Activated CD8-positive, alpha-beta memory T cell treated with anti-CD3 and anti-CD28 coated beads, Interleukin-2, amount 50 U/mL, for 24 hours (primary cell): ENCODE data around the gene SPOPL.
"Not testable (repeated sequence)": the region's sequence is repeated elsewhere in the genome, so short reads cannot be mapped to it uniquely, and the experiment has no call there.

Experiments used
- DNase-seq: peaks from one replicate; pipeline ENCODE4 v3.0.0-alpha.2; 2020; ENCODE audit errors: extremely low read depth

SPOPL gene

DNA sequence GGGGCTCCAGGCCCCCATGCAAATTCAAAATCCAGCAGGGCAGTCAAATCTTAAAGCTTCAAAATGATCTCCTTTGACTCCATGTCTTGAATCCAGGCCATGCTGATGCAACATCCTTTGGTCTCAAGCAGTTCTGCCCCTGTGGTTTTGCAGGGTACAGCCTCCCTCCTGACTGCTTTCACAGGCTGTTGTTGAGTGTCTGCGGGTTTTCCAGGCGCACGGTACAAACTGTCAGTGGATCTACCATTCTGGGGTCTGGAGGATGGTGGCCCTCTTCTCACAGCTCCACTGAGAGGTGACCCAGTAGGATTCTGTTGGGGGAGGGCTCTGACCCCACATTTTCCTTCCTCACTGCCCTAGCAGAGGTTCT lies 22.1 kb downstream of the SPOPL start:
- DNase-seq = not testable (repeated sequence)

DNA sequence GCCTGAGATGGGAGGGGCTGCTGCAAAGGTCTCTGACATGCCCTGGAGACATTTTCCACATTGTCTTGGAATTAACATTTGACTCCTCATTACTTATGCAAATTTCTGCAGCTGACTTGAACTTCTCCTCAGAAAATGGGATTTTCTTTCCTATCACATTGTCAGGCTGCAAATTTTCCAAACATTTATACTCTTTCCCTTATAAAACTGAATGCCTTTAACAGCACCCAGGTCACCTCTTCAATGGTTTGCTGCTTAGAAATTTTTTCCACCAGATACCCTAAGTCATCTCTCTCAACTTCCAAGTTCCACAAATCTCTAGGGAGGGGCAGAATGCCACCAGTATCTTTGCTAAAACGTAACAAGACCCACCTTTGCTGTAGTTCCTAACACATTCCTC lies 22.8 kb downstream of the SPOPL start:
- not testable (repeated sequence) for DNase-seq

DNA sequence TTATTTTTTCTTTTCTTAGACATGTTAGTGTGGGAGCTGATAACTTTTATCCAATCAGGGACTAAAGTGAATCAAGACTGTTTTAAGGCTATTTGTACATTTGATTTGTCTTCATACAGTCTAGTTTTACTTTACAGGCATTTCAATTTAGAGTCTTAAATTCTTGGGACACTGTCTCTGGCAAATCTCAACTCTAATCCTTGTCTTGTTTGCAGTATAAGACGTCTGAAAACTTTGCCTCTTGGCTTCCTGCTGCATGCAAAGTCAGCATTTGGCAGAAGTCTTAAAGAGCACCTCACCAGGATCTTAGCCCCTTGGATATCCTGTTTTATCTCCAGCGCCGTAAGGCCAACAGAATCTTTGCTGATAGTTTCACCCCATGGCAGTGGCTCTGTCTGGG lies 30.3 kb downstream of the SPOPL start:
- DNase-seq = no peak

DNA sequence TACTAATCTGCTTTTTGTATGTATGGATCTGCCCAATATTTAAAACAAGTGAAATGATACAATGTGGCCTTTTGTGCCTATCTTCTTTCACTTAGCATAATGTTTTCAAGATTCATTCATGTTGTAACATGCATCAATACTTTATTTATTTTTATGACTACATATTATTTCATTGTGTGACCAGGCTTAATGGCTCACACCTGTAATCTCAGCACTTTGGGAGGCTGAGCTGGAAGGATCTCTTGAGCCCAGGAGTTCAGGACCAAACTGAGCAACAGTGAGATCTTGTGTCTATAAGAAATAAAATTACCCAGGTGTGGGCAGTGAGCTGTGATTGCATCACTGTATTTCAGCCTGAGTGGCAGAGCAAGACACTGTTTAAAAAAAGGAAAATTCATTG lies 33.2 kb downstream of the SPOPL start:
- no peak for DNase-seq

DNA sequence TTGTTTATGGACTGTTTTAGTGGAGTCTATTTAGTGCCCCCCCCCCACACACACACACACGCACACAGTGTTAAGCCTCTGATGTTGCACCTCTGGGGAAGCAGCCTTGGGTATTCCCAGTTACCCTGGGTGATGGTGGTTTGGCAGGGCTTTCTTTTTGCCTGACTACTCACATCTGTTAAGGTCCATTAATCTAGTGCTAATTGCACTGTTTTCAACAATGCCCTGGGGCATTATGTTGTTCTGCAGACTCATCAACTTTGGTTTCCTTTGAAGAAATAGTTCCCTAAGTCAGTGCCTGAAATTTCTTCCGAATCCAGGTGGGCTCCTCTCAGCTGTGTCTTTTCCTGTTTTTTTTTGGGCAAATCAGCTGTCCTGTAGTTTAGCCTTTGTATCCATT lies 34.7 kb downstream of the SPOPL start:
- DNase-seq = no peak

DNA sequence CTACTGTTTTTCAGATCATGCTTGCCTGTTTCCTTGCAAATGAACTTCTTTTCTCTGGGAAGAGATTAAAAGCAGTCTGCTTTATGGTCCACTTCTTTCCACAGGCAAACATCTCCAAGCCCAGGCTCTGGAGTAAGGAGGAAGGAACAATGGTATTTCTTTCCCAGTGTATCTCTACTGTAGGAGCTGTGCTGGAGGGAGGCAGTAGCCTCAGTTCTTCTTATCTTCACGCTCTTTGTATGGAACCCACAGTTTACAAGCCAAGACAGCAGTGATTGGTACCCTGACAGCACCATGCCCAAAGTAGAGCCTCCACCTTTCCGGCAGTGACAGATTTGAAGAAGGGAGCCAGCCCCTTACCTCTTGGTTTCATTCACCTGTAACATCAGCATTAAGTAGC lies 35.2 kb downstream of the SPOPL start:
- no peak for DNase-seq

DNA sequence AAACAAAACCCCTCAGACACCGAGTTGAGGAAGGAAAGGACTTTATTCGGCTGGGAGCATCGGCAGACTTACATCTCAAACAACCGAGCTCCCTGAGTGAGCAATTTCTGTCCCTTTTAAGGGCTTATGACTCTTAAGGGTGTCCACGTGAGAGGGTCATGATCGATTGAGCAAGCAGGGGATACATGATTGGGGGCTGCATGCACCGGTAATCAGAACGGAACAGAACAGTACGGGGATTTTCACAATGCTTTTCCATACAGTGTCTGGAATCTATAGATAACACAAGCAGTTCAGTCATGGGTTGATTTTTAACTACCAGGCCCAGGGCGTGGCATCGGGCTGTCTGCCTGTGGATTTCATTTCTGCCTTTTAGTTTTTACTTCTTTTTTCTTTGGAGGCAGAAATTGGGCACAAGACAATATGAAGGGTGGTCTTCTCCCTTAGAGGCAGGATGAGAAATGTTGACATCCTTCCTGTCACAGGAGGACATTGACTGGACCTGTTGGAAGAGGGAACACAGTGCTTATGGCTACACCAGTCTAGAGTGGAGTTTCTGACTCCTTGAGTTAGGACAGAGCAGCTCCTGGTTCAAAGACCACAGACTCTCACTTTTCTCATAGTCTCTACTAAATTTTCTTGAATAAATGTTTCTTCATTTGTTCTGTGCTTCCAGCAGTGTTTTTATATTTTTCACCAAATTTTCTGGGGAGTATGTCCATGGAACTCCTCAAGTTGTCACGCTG lies 35.8 kb downstream of the SPOPL start:
- DNase-seq = no peak

DNA sequence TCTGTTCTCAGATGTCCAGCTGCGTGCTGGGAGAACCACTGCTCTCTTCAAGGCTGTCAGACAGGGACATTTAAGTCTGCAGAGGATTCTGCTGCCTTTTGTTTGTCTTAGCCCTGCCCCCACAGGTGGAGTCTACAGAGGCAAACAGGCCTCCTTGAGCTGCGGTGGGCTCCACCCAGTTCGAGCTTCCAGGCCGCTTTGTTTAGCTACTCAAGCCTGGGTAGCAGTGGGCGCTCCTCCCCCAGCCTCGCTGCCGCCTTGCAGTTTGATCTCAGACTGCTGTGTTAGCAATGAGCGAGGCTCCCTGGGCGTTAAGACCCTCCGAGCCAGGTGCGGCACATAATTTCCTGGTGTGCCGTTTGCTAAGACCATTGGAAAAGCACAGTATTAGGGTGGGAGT lies 42.6 kb downstream of the SPOPL start:
- DNase-seq = not testable (repeated sequence)

DNA sequence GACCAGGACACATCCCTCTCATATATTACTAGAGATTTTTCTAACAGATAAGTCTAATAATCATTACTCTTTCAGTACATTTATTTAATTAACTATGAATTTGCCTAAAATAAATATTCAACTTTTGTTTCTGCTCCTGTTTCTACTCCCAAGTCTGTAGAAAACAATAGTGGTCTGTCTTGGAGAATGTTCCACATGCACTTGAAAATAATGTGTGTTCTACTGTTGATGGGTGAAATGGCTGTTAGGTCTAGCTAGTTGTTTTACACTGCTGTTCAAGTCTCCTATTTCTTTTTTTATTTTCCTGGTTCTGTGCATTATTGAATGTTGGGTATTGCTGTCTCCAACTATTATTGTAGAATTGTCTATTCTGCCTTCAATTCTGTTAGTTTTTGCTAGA lies 47.2 kb downstream of the SPOPL start:
- no peak for DNase-seq

DNA sequence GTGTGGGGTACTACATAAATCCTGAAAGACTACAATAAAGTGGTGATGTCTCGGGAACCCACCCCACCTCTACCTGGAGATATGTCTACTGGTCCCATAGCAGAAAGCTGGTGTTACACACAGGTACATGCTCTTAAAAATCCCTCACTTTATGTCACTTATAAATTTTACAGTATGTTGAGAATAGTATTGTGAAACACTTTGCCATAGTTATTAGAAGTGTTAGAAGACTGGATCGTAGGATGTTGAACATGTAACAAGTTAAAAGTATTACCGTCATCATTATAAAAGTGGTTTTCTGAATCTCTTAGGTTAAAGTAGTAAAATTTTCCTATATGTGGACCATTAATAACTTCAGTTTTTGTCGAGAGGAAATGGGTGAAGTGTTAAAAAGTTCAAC lies 48.6 kb downstream of the SPOPL start:
- DNase-seq = no peak

DNA sequence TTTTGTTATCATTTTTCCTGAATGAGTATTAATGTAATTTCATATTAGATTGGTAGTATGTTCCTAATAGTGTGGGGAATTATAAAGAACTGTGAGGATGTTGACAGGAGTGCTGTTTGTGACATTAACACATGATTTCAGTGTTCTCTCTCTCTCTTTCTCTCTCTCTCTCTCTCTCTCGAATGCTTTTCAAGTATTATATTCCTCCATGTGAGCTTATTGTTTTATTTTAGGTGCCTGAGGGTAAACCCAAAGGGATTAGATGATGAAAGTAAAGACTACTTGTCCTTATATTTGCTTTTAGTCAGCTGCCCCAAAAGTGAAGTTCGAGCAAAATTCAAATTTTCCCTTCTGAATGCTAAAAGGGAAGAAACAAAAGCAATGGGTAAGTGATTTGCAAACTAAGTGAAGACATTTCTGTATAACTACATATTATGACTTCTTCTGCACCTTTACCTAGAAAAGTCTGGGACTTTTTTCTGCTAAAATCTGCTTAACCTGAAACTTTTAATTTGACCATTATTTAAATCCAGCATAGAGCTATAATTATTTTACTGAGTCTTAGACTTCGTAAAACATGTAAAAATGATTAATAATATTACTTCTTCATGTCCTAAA lies 49.2 kb downstream of the SPOPL start:
- DNase-seq = no peak

DNA sequence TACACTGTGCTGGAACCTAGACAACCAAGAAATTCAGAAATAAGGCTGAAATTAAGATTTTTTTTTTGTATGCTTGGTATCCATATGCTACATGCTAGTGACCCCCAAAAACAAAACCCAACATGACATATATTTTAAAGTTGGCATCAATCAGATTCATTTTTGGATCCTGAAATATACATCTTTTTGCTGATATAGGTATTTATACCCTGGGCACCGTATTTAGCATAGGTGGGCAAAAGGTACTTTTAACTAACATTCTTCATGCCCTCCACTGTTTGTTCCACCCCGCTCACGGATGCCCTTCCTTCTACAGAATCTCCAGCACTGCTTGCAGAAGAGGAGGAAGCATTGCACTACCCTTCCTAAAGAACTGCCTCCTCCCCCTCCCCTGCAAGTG lies 52.6 kb downstream of the SPOPL start:
- no peak for DNase-seq

DNA sequence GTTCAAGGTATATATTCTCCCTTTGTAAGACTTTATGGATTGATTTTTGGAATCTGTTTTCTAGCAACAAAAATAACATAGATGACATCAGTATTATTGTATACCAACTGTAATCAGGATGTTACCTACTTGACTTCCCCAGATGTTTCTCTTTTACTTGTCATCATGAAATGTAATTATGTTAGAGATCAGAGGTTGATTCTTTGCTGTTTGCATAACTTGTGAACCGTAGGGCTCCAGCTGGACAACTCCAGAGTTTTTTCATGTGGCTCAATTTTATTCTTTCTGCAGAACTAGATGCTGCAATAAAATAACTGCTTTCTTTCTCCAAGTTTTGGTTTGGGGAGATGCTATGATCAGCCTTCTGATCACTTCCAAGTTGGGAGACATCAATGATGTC lies 58.1 kb downstream of the SPOPL start:
- no peak for DNase-seq

DNA sequence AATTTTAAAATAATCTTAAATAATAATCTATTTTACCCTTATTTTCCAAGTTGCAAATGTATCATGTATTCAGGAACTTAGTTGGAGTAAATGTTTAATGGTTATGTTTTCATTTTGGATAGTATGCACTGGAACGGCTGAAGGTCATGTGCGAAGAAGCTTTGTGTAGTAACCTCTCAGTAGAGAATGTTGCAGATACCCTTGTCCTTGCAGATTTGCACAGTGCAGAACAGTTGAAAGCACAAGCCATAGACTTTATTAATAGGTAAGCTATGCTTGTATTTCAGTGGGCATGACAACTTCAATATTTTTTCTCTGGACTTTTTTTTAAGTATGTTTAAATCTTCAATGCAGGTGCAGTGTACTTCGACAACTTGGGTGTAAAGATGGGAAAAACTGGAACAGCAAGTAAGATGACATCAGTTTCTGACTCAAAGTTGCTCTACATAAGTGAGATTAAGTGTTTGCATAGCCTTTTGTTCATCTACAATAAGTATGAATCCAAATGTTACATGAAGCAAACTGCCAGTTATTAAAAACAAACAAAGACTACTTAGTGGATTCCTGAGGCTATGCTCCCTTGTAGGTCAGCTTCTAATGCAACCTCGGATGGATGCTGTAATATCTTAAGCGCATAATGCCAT lies 63.1 kb downstream of the SPOPL start:
- DNase-seq = no peak

DNA sequence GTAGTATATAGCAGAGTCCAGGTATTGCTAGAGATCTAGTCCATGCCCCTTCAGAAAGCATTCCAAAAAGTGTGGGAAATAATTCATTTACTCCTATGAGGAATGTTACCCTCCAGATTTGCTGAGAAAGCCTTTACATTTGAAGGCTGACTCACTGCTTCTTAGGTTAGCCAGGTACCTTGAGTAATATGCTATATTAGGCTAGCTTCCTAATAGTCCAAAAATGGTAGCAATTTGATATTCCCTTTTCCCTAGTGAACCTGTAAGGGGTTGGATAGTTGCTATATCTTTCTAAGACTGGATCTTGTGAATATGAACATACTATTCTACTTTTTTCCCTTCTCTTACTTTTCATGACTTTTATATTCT lies 63.6 kb downstream of the SPOPL start:
- no peak for DNase-seq

DNA sequence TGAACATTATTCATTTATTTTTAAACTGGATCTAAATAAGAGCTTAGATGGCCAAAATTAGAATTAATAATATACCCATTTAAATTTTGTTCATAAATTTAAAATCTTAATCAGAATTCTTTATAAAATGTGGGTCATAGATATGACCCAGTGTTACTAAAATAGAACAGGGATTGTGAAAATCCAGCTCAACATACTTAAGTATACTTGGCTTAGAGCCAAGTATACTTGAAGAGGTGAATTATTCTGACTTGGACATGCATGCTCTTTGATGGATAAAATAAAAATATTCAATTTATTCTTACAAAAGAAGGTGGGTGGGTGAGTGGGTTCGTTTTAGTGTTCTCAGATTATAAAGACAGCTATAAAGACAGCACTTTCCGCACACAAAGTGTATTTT lies 70.7 kb downstream of the SPOPL start:
- DNase-seq = no peak

DNA sequence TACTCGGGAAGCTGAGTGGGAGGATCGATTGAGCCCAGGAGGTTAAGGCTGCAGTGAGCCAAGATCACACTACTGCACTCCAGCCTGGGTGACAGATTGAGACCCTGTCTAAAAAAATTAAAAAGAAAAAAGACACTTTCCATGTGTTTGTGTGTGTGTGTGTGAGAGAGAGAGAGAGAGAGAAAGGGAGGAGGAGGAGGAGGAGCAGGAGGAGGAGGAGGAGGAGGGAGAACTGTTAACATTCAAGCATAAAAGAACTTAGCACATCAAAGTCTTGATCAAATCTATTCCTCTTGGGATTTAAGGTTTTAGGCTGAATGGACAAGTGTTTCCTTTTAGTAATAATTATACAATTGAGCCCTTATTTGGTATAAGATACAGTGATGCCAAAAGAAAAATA lies 75.5 kb downstream of the SPOPL start:
- DNase-seq = no peak

DNA sequence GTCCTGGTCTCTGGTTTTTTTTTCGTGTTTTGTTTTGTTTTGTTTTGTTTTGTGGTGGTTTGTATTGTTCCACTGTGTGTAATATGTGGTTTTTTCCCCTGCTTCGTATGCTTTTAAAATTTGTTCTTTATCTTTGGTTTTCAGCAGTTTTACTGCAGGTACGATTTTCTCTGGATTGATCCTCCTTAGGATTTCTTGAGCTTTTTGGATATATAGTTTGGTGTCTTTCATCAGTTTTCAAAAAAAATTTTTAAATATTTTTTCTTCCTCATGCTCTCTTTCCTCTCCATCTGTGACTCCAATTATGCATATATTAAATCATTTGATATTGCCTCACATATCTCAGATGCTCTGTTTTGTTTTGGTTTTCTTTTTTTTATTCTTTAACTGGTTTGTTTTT lies 78.0 kb downstream of the SPOPL start:
- no peak for DNase-seq

DNA sequence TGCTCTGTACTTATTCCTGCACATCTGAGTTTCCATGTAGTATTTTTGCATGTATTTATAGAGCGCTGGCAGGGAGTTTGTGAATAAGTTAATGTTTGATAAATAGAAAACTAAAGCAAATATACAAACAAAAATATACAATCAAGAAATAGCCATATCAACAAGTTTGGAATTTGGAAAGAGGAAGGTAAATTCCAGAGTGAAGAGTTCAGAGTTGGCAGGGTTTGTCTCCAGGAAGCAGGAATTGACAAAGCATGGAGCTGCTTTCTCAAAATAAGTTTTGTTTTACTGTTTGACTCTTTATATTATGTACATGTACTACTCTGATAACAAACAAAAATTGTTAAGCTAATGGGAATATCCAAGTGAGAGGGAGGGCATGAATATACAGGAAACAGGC lies 80.3 kb downstream of the SPOPL start:
- DNase-seq = no peak

DNA sequence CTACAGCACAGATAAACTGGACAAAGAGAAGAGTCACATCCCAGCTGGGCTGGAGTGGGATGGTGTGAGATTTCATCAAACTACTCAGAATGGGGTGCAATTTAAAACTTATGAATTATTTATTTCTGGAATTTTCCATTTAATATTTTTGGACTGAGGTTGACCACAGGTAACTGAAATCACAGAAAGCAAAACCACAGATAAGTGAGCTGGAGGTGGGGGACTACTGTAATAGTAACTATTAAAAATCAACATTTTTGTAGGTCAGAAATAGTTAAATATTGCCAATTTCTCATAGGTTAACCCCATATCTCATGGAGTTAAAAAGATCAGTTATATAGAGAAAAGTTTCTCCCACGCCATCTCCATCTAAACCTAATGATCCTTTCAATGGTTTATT lies 88.1 kb downstream of the SPOPL start:
- no peak for DNase-seq

DNA sequence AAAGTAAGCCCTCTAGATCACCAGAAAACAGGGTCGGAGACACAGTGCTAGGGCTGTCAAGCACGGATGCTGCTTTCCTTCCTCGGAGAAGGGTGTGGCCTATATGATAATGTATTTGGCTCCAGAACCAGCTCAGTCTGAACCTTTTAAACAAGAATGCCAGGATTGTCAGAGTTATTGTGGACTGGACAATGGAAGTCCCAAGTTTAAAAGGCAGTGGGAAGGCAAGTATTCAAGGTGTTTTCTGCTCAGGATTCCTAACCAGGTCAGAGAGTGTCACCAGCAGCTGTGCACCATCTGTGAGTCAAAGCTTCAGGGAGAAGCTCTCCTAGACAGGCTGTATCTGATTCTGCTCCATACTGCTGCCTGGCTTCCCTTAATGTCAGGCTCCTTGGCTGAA lies 94.8 kb downstream of the SPOPL start:
- DNase-seq = no peak

DNA sequence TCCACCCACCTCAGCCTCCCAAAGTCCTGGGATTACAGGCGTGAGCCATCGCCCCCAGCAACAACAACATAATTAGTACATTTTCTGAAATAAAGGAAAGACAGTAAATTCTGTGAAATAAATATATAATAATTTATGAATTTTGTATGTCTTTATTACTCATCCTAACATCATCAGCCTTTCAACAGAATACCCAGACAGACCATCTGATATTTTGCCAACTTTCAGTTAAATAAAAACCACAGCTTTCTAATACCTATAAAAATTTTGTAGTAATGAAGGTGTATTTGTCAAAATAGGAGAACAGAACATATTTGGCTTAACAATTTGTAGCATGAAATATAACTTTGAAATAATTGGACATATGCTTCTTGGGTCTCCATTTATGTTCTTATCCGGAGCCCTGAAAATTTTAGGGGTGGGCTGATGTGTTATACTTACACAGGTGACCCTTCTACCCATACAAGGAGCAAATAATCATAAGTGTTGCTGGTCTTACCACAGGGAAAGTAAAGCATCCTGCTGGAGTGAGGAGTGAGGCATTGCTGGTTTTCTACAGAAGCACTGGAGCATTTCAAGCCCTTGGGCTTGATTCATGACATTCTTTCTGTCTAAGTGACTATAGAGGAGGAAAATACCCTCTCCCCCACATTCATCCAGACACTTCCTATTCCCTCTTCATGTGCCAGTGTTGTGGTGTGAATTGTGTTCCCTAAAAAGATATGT lies 99.3 kb downstream of the SPOPL start:
- DNase-seq = no peak
